Parathyroid adenoma (tissue), 2 donors: ENCODE results near the gene IER5.

Experiments
- H2AFZ ChIP-seq: fragments of 300-600 bp; sonication (generic); one replicate; pipeline ENCODE4 v1.7.0; 2017; ENCODE audit warnings: antibody characterized with exemption, mild to moderate bottlenecking
- H3K27ac ChIP-seq: fragments of 300-600 bp; sonication (generic); one replicate; pipeline ENCODE4 v1.7.0; 2017
- H3K27me3 ChIP-seq: fragments of 300-600 bp; sonication (generic); one replicate; pipeline ENCODE4 v1.7.0; 2017; ENCODE audit warnings: low read length; ENCODE audit not compliant: control insufficient read depth, insufficient read depth
- H3K36me3 ChIP-seq: fragments of 300-600 bp; sonication (generic); one replicate; pipeline ENCODE4 v1.7.0; 2017; ENCODE audit warnings: low read length; ENCODE audit not compliant: control insufficient read depth, insufficient read depth
- H3K4me1 ChIP-seq: fragments of 300-600 bp; sonication (generic); one replicate; pipeline ENCODE4 v1.7.0; 2017; ENCODE audit warnings: control low read depth
- H3K4me2 ChIP-seq: fragments of 300-600 bp; sonication (generic); one replicate; pipeline ENCODE4 v1.7.0; 2017; ENCODE audit warnings: low read length
- H3K4me3 ChIP-seq: fragments of 300-600 bp; sonication (generic); one replicate; pipeline ENCODE4 v1.7.0; 2017; ENCODE audit warnings: low read depth, low read length
- H3K79me2 ChIP-seq: fragments of 300-600 bp; sonication (generic); one replicate; pipeline ENCODE4 v1.7.0; 2017; ENCODE audit warnings: control low read depth
- H3K9ac ChIP-seq: fragments of 300-600 bp; sonication (generic); one replicate; pipeline ENCODE4 v1.7.0; 2017; ENCODE audit warnings: mild to moderate bottlenecking
- H3K9me3 ChIP-seq: fragments of 300-600 bp; sonication (generic); one replicate; pipeline ENCODE4 v1.7.0; 2017; ENCODE audit warnings: low read length; ENCODE audit not compliant: control insufficient read depth
- CTCF ChIP-seq: fragments of 300-600 bp; sonication (generic); IDR thresholded peaks from one replicate; pipeline ENCODE4 v1.7.0; 2017; ENCODE audit warnings: antibody characterized with exemption, mild to moderate bottlenecking
- donor health status: primary hyperparathyroidism.

The IER5 gene

GRCh38 chr1:181049378-181049777 lies 39.1 kb upstream of the IER5 start:
- Histone ChIP-seq H3K27me3 (no peaks in the 10 kb centered on the region), H3K4me3 (no peak overlapping the region), H3K9me3 (no peaks in the 10 kb centered on the region), H2AFZ (no peak overlapping the region), H3K79me2 (no peaks in the 10 kb centered on the region), H3K9ac (no peak overlapping the region), H3K4me2 (no peak overlapping the region), H3K27ac (no peak overlapping the region), H3K36me3 (no peaks in the 10 kb centered on the region), H3K4me1 (no peaks in the 10 kb centered on the region)
- no peak for TF ChIP-seq CTCF

GRCh38 chr1:181050922-181051321 lies 37.6 kb upstream of the IER5 start:
- no peaks in the 10 kb centered on the region for H3K4me1 ChIP-seq
- no peak overlapping the region for H3K4me3 ChIP-seq
- H3K36me3 ChIP-seq, result no peaks in the 10 kb centered on the region
- H2AFZ ChIP-seq, result no peak overlapping the region
- H3K9ac ChIP-seq, result no peak overlapping the region
- H3K27ac ChIP-seq, result no peak overlapping the region
- H3K9me3 ChIP-seq, result no peaks in the 10 kb centered on the region
- H3K79me2 ChIP-seq, result no peaks in the 10 kb centered on the region
- no peak overlapping the region for H3K4me2 ChIP-seq
- no peak for TF ChIP-seq CTCF
- no peaks in the 10 kb centered on the region for H3K27me3 ChIP-seq

GRCh38 chr1:181056560-181056959 lies 31.9 kb upstream of the IER5 start:
- Histone ChIP-seq H3K4me2 (no peak overlapping the region), H3K4me3 (no peak overlapping the region), H3K36me3 (no peaks in the 10 kb centered on the region), H3K4me1 (no peaks in the 10 kb centered on the region), H3K9me3 (no peaks in the 10 kb centered on the region), H3K27me3 (no peaks in the 10 kb centered on the region), H3K27ac (no peak overlapping the region), H2AFZ (no peak overlapping the region), H3K79me2 (no peaks in the 10 kb centered on the region), H3K9ac (no peak overlapping the region)
- no peak for TF ChIP-seq CTCF

- no peak overlapping the region for H3K9ac ChIP-seq
- H3K27ac ChIP-seq, result no peak overlapping the region
- H3K9me3 ChIP-seq, result no peaks in the 10 kb centered on the region
- no peak overlapping the region for H3K4me3 ChIP-seq
- H3K4me2 ChIP-seq, result no peak overlapping the region
- H3K4me1 ChIP-seq, result no peaks in the 10 kb centered on the region
- H3K36me3 ChIP-seq, result no peaks in the 10 kb centered on the region
- no peaks in the 10 kb centered on the region for H3K27me3 ChIP-seq
- no peaks in the 10 kb centered on the region for H3K79me2 ChIP-seq
- TF ChIP-seq CTCF, result no peak
- no peak overlapping the region for H2AFZ ChIP-seq
These were observed 31.4 kb upstream of the IER5 start for GRCh38 chr1:181057079-181057478.

- H3K4me3 ChIP-seq, result no peak overlapping the region
- no peaks in the 10 kb centered on the region for H3K4me1 ChIP-seq
- TF ChIP-seq CTCF, result no peak
- H3K4me2 ChIP-seq, result no peak overlapping the region
- H2AFZ ChIP-seq, result no peak overlapping the region
- H3K79me2 ChIP-seq, result no peaks in the 10 kb centered on the region
- no peak overlapping the region for H3K27ac ChIP-seq
- H3K36me3 ChIP-seq, result no peaks in the 10 kb centered on the region
- H3K9me3 ChIP-seq, result no peaks in the 10 kb centered on the region
- no peak overlapping the region for H3K9ac ChIP-seq
- H3K27me3 ChIP-seq, result no peaks in the 10 kb centered on the region
These were observed 29.1 kb upstream of the IER5 start for GRCh38 chr1:181059435-181059834.
